A673 (cell line): ENCODE results near the gene SCAMP4.

Experiments used
- CTCF ChIP-seq: fragments of 300-800, 200-600 bp; sonication (generic); conservative IDR thresholded peaks from 2 replicates; pipeline ENCODE4 v1.5.1; 2017; ENCODE audit warnings: low read depth, mild to moderate bottlenecking, antibody characterized with exemption, low read length, moderate library complexity, mixed read lengths
- EZH2 ChIP-seq: fragments of 200-600 bp; sonication (generic); IDR thresholded peaks from 2 replicates; pipeline ENCODE4 v1.6.1; 2017; ENCODE audit warnings: borderline replicate concordance, low read depth, mild to moderate bottlenecking, mixed read lengths, antibody characterized with exemption, low read length; ENCODE audit not compliant: poor library complexity, severe bottlenecking

GRCh38 chr19:1936430-1936829, 31.2 kb downstream of the SCAMP4 start:
- TF ChIP-seq CTCF (no peak), EZH2 (no peak)
